Subcutaneous adipose tissue (tissue), 4 donors: Measurements from ENCODE around the gene ACOT6. TPM values are rescaled to one million over a fixed set of nuclear protein-coding genes. Genes with fewer than 3 reads are reported as not detected.

ENCODE experiments used
- total RNA-seq, 4 donors: library from RNA; depleted of rRNA; stranded (reverse); fragments of >200 nt; gene quantifications; one replicate each; pipeline ENCODE4 v1.1.0, GENCODE V29; 2016
- TF ChIP-seq, protein P1 (sequence below): fragments of 450-650 bp; IDR thresholded peaks from one replicate; pipeline ENCODE4 v1.5.1; 2016; ENCODE audit warnings: low read depth, mild to moderate bottlenecking, control low read depth, antibody characterized with exemption, moderate library complexity

Gene ACOT6
- total RNA-seq, 4 donors from 2014 or later, result not detected

DNA sequence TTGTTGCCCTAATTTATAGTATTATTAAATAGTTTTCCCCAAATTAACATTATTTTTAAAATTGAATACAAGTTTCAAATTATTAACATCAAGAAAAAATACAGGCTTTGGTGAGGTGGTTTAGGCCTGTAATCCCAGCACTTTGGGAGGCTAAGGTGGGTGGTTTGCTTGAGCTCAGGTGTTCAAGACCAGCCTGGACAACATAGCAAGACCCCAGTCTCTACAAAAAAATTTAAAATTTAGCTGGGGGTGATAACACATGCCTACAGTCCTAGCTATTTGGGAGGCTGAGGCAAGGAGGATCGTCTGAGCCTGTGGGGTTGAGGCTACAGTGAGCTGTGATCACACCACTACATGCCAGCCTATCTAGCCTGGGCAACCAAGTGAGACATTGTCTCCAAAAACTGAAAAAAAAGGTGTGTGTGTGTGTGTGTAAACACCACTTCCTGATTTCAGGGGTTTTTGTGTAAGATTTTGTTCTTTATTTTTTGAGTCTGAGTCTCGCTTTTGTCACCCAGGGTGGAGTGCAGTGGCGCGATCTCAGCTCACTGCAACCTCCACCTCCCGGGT, 28.6 kb downstream of the ACOT6 start:
- TF ChIP-seq, protein P1, sequence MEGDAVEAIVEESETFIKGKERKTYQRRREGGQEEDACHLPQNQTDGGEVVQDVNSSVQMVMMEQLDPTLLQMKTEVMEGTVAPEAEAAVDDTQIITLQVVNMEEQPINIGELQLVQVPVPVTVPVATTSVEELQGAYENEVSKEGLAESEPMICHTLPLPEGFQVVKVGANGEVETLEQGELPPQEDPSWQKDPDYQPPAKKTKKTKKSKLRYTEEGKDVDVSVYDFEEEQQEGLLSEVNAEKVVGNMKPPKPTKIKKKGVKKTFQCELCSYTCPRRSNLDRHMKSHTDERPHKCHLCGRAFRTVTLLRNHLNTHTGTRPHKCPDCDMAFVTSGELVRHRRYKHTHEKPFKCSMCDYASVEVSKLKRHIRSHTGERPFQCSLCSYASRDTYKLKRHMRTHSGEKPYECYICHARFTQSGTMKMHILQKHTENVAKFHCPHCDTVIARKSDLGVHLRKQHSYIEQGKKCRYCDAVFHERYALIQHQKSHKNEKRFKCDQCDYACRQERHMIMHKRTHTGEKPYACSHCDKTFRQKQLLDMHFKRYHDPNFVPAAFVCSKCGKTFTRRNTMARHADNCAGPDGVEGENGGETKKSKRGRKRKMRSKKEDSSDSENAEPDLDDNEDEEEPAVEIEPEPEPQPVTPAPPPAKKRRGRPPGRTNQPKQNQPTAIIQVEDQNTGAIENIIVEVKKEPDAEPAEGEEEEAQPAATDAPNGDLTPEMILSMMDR, result no peak

DNA sequence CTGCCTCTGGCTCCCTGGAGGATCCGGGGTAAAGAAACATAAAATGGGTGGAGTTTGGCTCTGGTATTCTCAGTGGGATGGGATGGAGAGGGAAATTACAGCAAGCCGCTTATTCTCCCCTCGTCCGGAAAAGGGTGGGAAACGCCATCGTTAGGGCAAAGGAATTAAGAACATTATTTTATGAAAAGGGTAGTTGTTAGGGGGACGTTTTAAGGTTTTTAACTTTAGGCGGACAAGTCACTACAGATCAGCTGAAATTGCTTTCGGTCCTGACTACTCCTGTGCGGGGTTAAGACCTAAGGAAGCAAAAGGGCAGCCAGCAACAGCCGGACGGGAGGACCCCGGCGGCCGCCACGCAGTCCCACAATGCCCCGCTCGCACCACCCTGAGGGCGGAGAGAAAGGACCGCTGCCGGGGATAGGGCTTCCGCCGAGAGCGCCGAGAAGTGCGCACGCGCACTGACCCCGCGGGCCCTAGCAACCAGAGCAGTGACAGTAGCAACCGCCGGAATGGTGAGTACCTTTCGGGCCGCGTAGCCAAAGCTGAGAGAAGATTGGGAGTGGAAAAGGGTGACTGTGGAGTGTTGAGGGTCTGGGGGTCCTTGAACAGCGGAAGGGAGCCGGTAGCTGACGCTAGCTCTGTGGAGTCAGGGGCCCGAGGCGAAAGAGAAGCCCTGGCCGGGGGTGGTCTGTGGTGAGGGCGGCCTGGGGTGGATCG, 32.4 kb downstream of the ACOT6 start, which contains the start of gene DNAL1:
Gene DNAL1, plus strand, starts transcription at position 456 of the 717 bp plus-strand sequence. Its CDS starts 54 bp downstream, at position 510.
- TF ChIP-seq, protein P1, result no peak

DNA sequence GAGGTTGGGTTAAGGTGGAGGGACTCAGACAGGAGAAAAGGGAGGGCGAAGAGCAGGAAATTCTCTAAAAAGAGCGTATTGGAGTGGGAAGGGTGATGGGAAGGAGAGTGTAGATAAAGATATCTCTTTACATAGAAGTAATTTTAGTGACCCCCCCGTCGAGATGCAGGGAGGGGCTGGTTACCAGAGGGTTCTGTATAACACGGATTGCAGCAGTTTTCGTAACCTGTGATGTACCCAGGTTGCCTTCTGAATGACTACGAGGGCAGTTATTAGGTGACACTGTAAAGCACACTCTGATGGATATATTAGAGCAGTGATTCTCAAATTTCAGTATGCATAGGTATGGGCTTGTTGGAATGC, 32.9 kb downstream of the ACOT6 start:
- TF ChIP-seq, protein P1, result no peak

DNA sequence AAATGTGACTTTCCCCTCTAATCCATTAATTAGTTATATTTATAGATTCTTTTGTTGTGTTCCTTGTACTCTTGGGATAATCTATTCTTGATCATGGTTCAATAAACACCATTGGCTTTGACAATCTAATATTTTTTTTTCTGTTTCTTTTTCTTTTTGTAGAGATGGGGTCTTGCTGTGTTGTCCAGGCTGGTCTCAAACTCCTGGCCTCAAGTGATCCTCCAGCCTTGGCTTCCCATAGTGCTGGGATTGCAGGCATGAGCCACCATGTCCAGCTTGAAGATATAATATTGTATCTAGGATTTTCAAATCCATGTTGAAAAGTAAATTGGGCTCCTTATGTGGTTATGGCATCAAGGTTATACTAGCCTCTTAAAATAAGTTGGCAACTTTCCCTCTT, 38.7 kb downstream of the ACOT6 start:
- TF ChIP-seq, protein P1, result no peak

DNA sequence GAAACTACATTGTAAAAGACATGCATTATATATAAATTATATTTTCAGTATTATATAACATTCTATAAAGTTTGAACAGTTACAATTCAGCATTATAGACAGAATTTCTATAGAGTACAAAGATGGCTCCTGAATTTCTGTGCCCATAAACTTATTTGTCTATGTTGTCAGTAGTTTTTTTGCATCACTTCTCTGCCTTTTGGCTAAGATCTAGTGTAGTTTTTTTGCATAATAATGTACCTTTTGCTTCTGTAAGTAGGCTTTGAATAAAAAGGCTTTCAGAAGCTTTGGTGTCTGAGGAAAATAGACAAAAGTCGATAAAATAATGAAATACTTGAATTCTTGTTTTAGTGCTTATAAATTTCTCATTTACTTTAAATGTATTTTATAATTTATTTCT, 43.5 kb downstream of the ACOT6 start:
- TF ChIP-seq, protein P1, result no peak

DNA sequence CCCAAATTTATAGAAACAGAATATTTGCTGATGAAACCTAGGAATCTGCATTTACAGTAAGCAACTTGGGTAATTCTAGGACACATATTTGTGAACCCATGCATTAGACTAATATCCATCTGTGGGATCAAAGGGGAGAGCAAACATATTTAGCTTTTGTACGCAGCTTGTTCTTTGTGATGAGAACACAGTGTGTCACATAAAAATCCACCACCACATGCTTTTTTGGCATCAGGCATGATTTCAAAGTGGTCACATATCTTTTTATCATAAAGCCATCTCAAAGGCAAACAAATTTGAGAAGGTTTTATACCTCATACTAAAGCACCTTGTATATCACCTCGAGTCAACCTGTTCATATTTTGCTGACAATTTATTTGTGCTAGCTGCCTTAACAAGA, 48.2 kb downstream of the ACOT6 start:
- TF ChIP-seq, protein P1, result no peak

DNA sequence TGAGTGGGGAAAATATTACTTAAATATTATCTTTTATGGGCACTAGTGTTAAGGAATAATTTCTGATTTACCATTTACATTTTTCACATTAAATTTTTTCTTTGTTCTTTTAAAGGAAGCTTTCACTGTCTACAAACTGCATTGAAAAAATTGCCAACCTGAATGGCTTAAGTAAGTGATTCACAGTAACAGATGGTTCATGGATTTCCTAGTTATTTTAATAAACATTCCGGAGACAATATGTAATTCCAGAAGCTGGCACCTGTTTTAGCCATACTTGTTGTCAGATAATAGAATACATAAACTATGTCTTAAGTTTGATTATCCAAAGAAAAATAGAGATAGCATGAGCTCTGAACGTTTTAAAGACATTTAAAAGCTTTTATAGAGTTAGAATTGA, 49.6 kb downstream of the ACOT6 start:
- TF ChIP-seq, protein P1, result no peak
